ENCODE results near the gene SH3TC1.

GRCh38 chr4:8214136-8214535, 15.0 kb downstream of the SH3TC1 start:
- no peak for TF ChIP-seq CTCF (optimal IDR thresholded peaks at IDR 0.05 in 1 of 3, IDR thresholded peaks at IDR 0.05 in 1 of 3, conservative IDR thresholded peaks at IDR 0.05 in 1 of 3; ENCODE audit: extremely low read depth in 1 of 3, insufficient read depth in 2 of 3, low read length in 3 of 3)
- no peak for TF ChIP-seq EZH2 (IDR thresholded peaks at IDR 0.05; ENCODE audit: low read length)

Measured in keratinocyte (primary cell).